ENCODE results near the gene KRT12.

Gene KRT12

GRCh38 chr17:40848583-40849235 lies 18.3 kb downstream of the KRT12 start:
- DNase-seq (ENCODE audit: extremely low spot score, insufficient read length, low read depth) (no peak), FAIRE-seq (no peak)

DNA sequence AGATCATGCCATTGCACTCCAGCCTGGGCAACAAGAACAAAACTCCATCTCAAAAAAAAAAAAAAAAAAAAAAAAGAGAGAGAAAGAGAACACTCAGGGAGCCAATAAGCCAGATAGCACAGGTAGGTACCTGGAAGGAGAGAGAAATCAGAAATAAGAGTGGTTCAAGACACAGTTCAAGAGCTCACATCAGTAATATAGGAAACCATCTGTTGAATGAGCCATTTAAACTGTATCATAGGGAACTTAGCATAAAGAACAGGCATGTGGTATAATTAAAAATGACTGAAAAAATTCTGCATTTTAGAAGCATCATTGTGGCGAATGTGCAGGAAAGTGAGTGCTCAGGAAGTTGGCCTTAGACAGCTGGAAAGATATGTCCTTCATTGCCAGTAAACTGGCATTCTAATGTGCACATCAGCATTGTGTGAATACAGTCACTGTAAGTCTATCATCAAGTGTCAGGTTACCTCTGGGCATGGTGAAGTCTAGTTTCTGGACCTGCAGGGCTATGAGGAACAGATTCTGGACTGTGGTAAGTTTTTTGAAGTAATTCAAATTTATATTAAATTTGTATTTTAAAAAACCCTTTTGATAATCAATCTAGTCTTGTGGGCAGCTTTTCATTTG lies 20.4 kb downstream of the KRT12 start:
- no peak for FAIRE-seq

GRCh38 chr17:40844671-40845107 lies 22.3 kb downstream of the KRT12 start:
- FAIRE-seq (no peak), DNase-seq (ENCODE audit: extremely low spot score, insufficient read length, low read depth) (no peak)

More for the DNA sequence above, 20.4 kb downstream of the KRT12 start:
- no peak for DNase-seq (ENCODE audit: extremely low spot score, insufficient read length, low read depth)

DNA sequence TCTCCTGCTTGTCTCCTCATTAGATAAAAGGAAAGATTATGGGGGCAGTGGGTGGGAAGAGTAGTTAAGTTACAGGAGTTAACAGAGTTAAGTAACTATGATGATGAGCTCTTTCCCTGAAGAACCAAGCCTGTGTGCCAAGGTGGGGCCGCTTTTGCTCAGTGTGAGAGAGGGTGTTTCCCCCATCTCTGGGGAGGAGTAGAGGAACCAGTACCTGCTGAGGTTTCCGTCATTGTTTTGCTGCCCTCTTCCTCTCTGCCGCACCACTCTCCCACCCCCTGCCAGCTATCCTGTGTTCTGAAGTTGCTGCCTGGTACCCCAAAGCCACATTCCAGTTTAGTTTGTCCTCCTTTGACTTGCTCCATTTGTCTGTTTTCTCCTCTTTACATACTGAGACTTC lies 23.8 kb downstream of the KRT12 start:
- DNase-seq (ENCODE audit: extremely low spot score, insufficient read length, low read depth) = no peak
- FAIRE-seq = no peak

- no peak for FAIRE-seq
- DNase-seq (ENCODE audit: extremely low spot score, insufficient read length, low read depth) = no peak
Observed at GRCh38 chr17:40841246-40841645, 25.8 kb downstream of the KRT12 start.

DNA sequence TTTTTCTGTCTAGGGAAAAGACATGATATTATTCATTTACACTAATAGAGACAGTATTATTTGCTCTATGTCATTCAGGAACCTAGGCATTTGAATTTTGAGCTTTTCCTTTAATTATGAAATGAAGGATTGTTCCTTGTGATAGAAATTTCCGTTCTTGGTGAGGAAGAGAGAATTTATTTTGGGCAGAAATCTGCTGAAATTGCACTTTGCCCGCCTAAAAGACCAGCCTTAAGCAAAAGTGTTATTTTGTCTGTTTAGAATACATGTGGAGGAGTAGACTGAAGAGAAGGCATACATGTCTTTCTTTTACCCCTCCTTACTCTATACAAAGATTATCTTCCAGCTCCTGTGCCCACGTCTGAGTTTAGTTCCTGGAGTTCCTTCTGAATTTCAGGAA lies 27.8 kb downstream of the KRT12 start:
- DNase-seq (ENCODE audit: extremely low spot score, insufficient read length, low read depth) = no peak
- no peak for FAIRE-seq

GRCh38 chr17:40836020-40836419 lies 31.0 kb downstream of the KRT12 start:
- no peak for FAIRE-seq
- DNase-seq (ENCODE audit: extremely low spot score, insufficient read length, low read depth) = no peak

GRCh38 chr17:40833882-40834281 lies 33.1 kb downstream of the KRT12 start:
- FAIRE-seq = no peak
- DNase-seq (ENCODE audit: extremely low spot score, insufficient read length, low read depth) = no peak

- DNase-seq (ENCODE audit: extremely low spot score, insufficient read length, low read depth) (no peak), FAIRE-seq (no peak)
Observed at GRCh38 chr17:40832840-40833239, 34.2 kb downstream of the KRT12 start.

DNA sequence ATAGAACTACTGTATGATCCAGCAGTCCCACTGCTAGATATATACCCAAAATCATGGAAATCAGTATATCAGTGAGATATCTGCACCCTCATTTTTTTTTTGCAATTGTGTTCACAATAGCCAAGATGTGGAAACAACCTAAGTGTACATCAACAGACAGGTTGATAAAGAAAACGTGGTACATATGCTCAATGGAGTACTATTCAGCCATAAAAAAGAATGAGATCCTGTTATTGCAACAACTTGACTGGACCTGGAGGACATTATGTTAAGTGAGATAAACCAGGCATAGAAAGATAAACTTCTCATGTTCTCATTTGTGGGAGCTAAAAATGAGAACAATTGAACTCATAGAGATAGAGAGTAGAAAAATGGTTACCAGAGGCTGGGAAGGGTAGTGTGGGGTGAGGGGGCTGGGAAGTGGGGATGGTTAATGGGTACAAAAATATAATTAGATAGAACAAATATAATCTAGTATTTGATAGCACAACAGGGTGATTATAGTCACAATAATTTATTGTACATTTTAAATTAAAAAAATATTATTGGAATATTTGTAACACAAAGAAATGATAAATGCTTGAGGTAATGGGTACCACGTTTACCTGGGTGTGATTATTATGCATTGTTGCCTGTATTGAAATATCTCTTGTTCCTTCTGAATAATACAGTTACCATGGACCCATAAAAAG lies 36.8 kb downstream of the KRT12 start:
- DNase-seq (ENCODE audit: extremely low spot score, insufficient read length, low read depth) (no peak), FAIRE-seq (no peak)

DNA sequence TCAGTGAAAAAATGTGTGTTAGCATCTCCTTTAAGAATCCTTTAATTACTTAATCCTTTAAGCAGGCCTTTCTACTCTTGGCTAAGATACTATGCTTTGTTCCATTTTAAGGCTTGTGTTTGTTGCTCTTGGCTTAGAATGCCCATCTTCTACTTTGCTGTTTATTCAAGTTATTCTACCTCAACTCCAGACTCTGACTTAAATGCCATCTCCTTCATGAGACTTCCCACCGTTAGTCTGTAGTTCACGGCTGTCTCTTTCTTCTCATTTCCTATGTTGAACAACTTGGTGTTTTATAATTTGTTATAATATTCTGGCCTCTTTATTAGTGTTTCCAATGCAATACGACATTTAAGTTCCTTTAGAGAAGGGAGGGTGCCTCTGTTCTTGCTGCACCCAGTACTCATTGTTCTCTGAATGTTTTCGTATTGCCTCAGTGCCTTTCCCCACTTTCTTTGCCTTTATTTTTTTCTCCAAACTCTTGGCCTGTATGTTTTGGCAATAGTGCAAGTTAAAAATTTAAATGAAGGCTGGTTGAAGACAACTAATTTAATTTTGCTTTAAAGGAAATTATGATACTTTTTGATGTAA lies 38.5 kb downstream of the KRT12 start:
- FAIRE-seq (no peak), DNase-seq (ENCODE audit: extremely low spot score, insufficient read length, low read depth) (no peak)

DNA sequence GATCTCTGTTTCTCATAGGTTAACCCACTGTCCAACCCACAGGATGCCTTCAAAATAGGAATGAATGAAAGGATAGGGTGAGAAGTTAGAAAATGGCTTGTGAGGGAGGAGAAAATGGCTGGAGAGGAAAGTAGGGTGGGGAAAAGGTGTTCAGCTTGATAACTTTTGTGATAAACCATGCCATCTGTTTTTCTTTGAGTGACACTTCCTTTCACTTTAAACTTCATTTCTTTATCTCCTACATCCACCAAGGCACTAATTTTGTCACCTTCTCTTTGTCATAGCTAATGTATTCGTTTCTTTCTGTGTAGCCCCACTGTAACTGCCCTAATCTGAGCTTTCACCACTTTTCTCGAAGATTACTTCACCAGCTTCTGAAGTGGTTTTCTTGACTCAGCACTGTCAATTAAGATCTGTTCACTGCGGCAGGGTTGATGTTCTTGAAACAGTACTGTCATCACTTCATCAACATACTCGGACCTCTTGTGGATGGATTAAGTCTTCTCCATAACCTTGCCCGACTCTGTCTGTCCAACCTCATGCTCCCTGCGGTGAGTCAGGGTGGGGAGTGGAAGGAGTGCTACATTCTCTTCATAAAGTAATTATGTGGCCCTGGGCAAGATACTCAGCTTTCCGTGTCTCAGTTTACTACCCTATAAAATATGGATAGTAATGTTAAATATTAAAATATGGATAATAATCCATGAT lies 39.1 kb downstream of the KRT12 start:
- FAIRE-seq (no peak), DNase-seq (ENCODE audit: extremely low spot score, insufficient read length, low read depth) (no peak)

DNA sequence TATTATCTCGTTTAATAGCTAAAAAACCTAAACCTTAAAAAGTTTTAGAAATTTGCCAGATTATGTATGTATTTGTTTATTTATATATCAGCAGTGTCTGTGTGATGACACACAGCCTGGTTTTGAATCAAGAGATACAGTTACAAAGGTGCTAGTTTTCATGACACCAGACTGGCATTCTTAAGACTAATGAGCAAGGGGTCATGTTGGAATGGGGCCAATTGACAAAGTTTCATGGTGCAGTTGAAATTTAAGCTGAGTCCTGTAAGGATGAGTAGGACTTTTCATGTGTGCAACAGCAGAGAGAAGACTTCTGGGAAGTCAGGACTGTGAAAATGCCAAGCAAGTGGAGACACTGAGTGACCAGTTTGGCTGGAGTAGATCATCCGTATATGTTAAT lies 41.4 kb downstream of the KRT12 start:
- FAIRE-seq = no peak
- DNase-seq (ENCODE audit: extremely low spot score, insufficient read length, low read depth) = no peak

- no peak for DNase-seq (ENCODE audit: extremely low spot score, insufficient read length, low read depth)
- no peak for FAIRE-seq
Observed at GRCh38 chr17:40824015-40824832, 42.8 kb downstream of the KRT12 start.

- FAIRE-seq (no peak), DNase-seq (ENCODE audit: extremely low spot score, insufficient read length, low read depth) (no peak)
Observed at GRCh38 chr17:40822132-40822812, 44.8 kb downstream of the KRT12 start, which contains the start of gene KRT10. Gene KRT10, minus strand, starts transcription at chr17:40822614. Its CDS starts 29 bp downstream, at chr17:40822585.

- no peak for DNase-seq (ENCODE audit: extremely low spot score, insufficient read length, low read depth)
Observed at GRCh38 chr17:40821536-40821935, 45.5 kb downstream of the KRT12 start.

DNA sequence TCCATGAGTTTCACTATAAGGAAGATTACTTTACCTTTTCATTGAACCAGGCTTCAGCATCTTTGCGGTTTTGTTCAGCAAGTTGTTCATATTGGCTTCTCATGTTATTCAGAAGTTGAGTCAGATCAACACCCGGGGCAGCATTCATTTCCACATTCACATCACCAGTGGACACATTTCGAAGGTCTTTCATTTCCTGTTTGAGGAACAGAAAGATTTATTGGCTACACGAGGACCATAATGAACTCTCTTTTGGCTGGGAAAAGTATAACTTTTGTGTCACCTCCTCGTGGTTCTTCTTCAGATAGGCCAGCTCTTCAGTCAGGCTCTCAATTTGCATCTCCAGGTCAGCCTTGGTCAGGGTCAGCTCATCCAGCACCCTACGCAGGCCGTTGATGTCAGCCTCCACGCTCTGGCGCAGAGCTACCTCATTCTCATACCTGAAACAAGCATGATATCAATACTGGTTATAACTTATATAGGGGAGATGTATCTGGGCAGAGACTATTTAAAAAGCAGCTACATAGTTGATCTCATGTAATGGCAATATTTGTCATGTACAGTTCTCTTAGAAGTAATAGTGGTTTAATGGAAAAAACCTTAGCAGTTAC lies 46.7 kb downstream of the KRT12 start:
- DNase-seq (ENCODE audit: extremely low spot score, insufficient read length, low read depth) (no peak), FAIRE-seq (no peak)

More at GRCh38 chr17:40821536-40821935, 45.5 kb downstream of the KRT12 start:
- FAIRE-seq = no peak

- DNase-seq (ENCODE audit: extremely low spot score, insufficient read length, low read depth) = no peak
- no peak for FAIRE-seq
Observed at GRCh38 chr17:40819528-40820125, 47.4 kb downstream of the KRT12 start.

All from GM18507 (cell line).